ENCODE results near the gene SLC8A3.

SLC8A3 gene

DNA sequence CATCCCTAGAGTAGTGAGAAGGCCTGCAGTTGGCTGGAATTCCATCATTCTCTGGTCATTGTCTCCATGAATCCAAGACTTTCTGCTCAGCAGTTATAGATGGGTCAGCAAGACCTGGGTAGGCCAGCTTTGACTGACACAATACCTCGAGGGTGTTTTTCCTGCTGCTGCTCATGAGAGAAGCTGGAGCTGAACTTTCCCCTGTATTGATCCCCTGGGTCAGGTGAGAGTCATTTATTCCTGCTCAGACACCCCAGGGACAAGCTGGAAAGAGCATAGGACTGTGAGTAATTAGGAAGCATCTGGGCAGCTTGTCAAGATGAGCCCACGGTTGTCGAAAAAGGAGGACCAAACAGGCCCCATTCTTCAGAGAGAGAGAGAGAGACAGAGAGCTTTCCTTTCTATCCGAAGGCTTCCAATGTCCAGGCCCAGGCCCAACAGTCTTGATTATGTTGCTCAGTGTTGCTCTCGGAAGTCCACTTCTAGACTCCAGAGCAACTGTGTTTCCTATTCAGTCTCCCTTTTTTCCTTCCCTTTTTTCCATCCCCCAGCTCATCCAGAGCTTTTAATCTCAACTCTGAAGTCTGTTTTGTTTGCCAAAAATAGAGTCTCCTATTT lies 131.1 kb downstream of the SLC8A3 start:
- no peak for DNase-seq

DNA sequence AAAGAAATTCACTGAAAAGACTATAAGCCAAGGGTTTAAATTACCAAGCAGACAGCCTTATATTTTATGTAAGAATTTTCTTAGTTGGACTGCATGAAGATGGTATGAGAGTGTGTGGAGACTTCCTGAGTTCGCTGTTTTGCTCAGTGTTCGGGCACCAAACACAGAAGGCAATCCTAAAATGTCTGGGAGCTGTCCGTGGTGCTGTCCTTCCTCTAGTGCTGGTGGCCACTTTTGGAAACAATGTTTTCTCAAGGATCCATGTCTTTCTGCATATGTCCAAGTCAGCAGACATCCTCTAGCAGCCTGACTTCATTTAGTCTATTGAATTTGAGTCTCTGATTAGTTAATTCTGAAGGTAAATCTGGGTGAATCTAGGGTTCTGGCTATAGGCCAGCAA lies 135.8 kb downstream of the SLC8A3 start:
- no peak for DNase-seq

DNA sequence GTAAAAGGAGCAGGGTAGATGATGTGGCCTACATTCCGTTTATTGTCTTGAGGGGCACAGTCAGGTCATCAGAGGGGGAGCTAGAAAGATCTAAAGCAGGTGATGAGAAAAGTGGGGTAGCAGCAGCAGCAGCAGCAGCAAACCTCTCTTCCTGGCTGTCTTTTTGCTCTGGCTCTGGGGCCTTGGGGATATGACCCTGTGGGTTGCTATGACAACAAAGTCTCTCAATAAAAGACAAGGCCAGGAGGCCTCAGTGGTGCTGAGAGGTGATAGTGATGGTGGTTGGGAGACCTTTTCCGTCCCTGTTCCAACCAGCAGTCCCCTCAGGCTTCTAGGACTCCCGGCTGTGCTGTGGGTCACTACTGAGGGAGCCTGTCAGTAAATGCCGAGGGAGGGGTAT lies 138.6 kb downstream of the SLC8A3 start:
- no peak for DNase-seq

DNA sequence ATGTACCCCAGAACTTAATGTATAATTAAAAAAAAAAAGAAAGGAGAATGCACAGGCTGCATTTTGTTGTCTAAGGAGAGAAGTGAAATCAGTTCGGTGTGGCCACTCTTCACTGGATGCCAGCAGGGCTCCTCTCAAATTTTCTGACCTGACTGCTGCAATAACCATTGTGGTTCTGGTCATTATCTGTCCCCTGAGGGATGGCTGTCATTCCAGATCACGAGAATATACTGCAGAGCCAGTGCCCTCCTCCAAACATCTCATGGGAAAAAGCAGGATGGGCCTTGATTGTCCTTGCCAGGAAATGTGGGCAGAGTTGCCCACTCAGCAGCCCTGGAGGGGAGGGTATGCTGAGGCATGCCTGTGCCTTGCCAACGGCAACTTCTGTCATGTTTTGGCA lies 139.1 kb downstream of the SLC8A3 start:
- no peak for DNase-seq

DNA sequence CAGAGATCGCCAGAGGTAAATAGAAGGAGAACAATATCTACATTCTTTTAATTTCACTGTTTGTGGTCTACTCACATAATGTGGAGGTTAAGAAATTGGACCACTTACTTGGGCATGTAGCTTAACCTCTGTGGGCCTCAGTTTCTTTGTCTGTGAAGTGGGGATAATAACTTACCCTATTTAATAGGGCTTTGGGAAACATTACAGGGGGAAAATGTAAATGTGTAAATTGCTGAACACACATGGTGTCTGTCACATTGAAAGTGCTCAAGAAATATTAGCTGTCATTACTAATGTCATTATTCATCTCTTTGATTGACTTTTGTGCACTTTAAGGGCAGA lies 140.5 kb downstream of the SLC8A3 start:
- no peak for DNase-seq

DNA sequence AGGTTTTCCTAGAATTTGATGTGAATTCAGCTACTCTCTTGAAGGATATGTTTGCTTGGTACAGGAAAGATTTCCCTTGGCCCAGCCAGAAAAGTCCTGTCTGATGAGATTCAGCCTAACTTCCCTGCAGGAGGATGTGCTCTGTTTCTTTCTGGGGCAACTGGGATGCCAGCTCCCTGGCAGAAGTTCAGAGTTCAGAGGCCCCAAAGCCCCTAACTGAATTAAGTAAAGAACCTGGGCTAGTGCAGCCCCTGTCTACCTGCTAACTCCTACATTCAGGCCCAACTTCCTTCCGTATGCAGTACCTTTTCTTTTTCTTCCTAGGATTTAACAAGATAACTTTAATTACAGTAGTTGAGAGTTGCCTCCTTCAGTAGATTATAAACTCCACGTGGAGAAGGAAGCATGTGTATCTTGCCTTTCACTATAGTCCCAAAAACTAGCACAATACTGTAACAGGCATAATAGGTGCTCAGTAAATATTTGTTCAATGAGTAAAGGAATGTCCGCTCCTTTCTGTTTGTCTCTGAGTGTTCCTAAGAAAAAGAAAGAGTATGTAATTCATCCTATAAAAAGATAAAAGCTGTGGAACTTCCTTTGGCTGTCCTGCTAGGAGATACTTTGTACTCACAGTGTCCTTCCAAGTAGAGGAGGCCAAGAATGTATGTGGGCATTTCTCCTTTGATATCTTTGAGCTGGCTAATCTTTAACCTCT lies 141.0 kb downstream of the SLC8A3 start:
- no peak for DNase-seq

DNA sequence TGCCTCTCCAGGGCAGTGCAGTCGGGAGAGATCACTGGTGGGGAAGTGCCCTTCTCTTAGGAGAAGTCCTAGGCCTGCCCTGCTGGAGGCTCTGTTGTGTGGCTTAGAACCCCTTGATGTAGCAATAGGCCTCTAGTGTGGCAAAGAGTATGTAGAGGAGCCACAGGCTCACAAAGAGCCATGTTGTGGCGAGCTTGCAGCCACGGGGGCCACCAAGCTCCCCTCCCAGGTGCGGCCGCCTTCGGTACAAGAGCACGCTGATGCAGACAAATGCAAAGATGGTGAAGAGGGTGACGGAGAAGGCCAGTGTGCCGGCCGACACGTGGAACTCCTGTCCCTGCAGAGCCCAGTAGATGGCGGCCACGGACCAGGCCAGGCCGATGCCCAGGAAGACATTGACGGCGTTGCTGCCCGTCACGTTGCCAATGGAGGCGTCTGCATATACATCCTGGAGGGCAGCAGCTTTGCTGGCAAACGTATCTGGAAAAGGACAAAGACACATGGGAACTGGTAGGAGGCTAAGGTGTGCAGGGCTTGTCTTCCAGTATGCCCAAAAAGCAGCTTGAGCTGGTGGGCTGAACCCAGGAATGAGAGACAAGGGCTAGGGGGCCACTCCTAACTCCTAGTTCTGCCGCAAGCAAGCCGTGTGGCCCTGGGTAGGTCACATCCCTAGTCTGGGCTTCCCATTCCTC lies 142.8 kb downstream of the SLC8A3 start:
- peak; percentile 69 for DNase-seq

DNA sequence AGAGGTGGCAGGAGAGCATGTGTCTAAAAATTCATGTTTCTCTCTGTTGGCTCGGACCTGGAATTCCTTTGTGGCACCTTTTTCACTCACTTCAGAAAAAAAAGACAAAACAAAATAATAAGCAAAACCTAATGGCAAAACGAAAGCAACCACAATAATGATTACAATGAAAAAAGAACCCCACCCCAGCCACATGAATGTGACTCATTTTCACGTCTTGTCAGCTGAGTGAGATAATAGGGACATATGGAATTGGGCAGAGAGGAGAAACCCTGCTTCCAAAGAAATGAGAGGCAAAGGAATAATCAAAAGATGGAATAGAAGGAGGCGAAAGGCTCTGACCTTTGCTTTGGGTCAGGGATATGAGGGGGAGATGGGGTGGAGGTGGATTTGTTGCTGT lies 143.4 kb downstream of the SLC8A3 start:
- DNase-seq, result no peak

DNA sequence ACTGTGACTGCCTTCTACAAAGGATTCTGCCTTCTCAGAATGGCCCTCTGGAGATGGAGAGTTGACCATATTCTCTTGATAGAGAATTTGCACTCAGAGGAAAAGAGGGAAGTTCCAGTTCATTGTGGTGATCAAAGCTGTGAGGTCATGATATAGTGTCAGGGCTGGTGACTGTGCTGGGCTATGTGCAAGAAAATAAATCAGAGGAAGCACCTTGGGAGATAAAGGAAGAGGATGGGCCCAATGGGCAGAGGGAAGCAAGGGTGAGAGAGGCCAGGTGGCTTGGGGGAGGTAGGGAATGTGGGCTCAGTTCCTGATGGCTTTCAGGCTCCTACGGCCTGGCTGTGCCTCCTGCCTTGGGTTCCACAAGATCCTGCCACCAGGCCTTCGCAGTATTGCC lies 145.8 kb downstream of the SLC8A3 start:
- DNase-seq, result no peak

DNA sequence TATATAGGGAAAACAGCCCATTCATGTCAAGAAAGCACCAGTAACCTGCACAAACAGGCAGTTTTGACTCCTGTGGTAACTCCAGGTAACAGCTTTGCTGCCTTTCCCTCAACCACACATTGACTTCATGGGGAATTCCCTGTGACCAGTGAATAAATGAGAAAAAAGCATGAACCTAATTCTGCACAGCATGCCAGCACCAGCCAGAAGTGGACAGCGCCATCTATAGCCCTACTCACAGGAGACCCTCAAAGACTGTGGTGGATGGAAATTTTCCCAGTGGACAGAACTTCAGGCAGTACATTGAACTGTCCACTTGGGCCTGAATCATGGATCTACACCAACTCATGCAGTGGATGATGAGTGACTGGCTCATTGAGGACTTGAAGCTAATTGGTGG lies 152.1 kb downstream of the SLC8A3 start:
- DNase-seq, result no peak

DNA sequence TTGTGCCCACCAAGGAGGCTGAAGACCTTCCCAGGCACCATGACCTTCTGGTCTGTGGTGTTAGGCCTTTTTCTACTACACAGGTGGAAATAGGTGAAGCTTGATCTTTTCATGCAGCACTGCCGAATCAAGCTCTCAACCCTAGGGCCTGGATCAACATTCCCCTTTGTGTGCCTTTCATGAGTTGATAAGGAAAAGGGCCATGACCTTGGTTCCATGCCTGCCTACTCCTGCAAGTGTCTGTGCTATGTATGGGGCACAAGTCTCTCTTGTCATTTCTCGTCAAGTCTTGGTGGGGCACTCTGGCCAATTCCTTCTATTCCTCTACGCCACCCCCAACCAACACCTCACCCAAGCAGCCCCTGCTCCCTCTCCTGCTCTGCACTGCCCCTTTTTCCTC lies 154.5 kb downstream of the SLC8A3 start:
- DNase-seq, result no peak

DNA sequence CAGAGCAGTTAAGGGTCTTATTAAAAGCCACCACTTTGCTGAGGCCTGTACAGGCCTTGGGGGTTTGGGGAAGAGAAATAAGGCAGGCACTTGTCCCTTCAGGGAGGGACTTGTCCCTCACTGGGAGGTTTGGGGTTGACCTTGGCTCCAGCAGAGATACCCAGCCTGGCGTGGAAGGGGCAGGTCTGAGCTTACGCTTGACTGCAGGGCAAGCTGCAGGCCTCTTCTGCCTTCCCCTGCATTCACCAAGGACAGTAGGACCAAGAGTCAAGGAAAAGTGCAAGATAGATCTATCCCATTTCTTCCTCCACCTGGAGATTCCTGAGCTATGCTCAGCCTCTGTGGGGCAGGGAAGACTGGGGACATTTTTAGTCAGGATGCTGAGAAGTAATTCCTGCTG lies 155.2 kb downstream of the SLC8A3 start:
- DNase-seq, result no peak

DNA sequence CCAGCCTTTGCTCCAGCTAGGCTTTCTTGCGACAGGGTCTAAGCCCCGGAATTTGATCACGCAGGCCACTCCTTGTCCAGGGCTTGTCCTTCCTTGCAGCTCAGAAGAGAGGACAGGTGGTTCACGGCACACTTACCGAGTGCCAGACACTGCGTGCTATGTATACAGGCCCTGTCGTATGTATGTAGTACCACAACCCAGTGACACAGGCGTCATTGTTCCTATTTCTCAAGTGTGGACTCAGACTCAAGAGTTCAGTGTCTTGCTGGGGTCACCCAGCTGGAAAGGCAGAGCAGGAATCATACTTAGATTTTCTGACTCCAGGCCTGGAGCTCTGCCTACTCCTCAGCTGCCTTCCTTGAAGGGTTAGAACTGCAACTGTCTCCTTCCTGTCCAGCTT lies 155.6 kb downstream of the SLC8A3 start:
- DNase-seq, result no peak

DNA sequence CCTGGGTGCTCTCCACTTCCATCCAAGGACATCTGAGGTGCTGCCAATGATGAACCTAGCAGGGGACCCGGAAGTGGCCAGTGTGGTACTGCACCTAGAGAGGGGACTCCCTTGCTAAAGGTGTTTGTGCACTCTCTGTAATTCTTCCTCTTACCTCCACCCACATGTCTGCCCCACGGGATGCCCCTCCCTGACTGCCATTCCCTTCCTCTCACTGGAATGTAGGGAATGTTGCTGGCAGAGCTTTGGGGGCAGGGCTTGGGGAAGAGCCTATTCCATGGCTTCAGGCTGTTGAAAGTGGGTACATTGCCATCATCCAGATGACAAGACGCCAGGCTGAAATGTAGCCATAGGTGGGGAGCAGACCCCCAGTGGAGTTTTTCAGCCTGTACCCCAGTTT lies 156.3 kb downstream of the SLC8A3 start:
- DNase-seq, result no peak

DNA sequence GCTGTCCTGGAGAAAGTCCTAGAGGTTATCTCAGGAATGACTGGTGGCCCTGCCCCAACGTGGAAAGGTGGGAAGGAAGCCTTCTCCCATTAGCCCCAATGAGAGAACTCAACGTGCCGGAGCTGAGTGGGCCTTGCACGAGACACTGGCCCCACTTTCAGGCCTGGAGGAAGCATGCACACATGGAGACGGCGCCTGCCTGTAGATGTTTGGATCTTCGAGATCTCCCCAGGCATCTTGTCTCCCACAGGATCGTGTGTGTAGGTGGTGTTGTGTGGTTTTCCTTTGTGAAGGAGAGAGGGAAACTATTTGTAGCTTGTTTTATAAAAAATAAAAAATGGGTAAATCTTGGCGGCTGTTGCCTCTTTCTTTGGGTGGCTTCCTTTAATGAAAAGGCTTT lies 156.7 kb downstream of the SLC8A3 start:
- no peak for DNase-seq

DNA sequence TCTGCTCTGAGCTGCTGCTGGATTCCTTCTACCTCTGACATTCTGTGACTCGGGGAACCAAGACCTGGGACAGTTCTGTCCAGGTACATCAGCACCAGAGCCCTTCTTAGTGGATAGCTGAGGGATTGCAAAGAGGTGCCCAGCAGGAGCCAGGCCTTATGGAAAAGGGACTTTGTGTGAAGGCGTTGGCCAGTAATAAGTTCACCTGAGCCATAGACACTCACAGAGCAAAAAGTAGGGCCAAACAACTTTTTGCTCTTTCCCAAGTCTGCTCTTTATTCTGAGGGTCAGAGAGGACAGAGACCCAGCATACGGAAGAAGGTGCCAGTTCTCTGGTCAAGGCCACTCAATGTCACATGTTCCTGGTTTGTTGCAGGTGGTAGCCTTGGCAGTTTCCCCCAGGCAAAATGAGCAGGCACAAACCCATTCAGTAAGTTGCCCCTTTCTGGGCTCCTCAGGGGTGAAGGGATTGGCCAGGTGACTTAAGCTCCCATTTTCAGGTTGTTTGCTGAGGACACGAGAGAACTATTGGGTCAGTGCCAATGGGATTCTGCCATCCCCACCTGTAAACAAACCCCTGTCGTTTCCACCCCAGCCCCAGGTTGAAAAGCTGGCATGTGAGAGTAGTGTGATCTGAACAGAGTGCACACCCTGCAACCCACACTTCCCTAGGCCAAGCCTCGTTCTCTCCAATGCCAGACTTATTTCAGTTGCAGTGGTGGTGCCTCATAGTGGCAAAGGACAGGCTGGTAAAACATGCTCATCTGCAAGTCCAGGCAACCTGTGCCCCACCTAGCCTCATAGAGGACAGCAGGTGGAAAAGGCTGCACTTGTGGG lies 159.2 kb downstream of the SLC8A3 start:
- DNase-seq, result peak; percentile 7

DNA sequence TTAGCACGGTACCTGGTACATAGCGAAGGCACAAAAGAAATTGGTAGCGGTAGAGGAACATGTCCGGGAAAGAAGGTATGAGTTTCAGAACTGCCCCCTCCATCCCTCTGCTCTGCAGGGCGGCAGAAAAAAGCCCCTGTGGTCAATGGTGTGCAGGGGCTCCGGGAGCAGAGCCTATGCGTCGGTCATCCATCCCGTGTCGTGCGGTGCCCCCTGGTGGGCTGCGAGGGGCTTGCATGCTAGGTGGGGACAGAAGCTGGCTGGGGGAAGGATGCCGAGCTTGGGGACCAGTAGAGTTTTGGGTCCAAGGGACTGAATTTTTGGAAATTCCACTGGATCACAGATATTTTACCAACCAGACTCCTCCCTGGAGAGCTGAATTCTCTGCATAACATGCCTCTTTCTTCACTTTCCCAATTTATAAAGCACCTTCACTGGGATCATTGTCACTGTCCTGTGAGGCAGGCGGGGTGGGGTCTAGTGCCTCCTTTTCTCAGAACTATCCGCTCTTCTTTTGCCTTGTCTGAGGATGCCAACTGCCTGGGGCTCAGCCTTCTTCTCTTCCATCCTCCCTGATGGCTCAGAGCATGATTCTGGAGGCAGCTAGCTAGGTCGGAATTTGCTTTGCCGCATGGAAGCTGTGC lies 160.8 kb downstream of the SLC8A3 start:
- peak; percentile 58 for DNase-seq

DNA sequence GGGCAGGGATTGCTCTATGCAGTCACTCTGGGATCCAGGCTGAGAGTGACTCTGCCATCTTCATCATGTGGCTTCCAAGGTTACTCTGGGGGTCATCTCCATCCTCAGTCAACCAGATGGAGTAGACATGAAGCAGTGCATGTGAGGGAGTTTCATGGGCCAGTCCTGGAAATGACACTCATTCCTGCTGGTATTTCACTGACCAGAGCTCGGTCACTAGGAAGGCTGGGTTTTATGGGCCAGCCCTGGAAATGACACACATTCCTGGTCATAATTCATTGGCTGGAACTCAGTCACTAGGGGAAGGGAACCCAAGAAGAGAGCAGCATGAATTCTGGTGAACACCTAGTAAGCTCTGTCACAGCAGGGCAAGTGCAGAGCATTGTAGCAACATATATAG lies 164.9 kb downstream of the SLC8A3 start:
- no peak for DNase-seq

DNA sequence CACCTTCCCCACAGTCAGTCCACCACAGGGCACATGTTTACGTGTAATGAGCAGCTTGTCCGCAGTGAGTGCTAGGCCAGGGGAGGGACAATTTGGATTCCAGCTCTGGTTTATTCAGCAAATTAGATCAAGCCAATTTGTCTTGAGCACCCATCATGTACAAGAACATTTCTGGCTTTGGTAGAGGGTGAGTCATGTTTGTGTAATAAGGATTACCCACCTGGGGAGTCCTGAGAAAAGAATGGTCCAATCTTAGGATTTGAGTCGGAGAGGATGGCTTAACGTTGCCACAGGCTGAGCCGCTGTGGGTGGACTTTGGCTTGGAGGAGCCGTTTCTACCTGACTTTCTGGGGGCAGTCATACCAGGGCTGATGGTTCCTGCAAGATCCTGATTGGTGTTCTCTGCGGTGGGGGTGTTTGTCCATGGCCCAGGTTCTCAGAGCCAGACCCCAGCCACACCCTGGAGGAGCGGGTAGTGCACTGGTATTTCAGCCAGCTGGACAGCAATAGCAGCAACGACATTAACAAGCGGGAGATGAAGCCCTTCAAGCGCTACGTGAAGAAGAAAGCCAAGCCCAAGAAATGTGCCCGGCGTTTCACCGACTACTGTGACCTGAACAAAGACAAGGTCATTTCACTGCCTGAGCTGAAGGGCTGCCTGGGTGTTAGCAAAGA lies 165.8 kb downstream of the SLC8A3 start:
- DNase-seq, result no peak

DNA sequence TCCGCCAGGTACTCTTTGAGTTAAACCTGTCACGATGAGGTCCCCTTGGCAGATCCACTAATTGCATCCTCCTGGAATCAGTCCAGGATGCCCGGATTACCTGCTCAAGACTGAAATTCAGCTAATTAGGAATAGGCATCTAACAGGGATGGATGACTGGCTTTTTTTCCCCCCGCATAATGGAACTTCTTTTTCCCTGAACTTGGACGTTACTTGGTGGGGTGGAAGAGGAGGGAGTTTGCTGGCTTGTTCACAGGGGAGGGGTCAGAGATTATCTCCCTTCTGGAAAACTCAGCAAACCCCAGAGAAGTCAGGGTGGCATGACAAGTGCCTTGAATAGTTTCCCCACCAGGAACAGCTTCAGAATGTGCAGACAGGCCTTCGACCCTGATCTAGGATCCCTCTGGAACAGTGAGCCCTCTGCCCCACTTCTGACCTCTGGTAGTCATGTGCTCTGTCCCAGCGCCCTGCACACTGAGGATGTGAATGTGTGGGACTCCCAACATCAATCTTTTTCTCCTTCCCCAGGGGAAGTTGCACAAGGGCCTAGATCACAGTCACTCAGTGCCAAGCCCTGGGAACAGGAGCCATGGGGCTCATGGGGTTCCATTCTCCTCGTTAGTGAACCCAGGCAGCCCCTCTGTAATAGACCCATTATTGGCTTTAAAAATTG lies 167.1 kb downstream of the SLC8A3 start:
- no peak for DNase-seq

DNA sequence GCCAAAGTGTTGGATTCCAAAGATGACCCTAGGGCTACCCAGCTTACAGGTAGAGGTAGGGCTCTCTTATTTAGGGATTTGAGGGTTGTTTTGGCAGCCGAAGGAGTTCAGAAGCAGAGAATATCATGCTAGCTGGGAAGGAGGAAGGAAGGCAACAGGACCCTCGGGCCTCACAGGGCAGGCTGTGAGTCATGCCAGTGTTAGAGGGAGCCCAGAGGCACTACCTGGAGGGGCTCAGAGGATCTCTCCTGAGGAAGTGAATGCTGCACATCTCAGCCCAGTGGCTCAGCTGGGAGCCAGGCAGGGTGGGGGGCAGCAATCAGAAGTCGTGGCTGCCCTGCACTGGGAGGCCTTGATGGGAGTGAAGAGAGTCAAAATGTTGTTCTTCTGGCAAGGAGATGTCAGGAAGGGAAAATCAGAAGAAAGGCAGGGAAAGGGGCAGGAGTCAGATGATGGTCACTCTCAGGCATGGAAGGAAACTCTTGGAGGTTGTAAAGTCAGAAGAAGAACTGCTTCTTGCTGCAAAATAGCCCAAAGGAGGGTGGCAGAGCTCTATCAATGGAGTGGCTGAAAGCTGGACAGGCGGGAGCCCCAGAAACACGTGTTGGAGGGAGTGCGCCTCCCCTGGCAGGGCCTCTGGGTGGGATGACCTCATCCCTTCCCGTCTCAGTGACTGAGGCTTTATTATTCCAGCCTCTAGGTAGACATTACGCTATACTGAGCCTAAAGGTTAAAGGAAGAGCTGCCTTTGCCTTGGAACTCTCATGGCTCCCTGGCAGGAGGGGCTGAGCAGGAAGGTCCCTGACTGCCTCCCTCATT lies 168.2 kb downstream of the SLC8A3 start:
- DNase-seq, result no peak
